Nephron progenitor cell (in vitro differentiated cells): Measurements from ENCODE around the gene TAC4.

ENCODE experiments used
- DNase-seq: peaks from one replicate; pipeline ENCODE4 v3.0.0; 2021
- H3K27ac Mint-ChIP-seq: 2 replicates; pipeline ENCODE4 v1.8.0; 2021; ENCODE audit warnings: mild to moderate bottlenecking, moderate library complexity, mixed read lengths
- H3K27me3 Mint-ChIP-seq: 2 replicates; pipeline ENCODE4 v1.8.0; 2021; ENCODE audit warnings: mild to moderate bottlenecking, low read depth, mixed read lengths; ENCODE audit not compliant: poor library complexity
- H3K36me3 Mint-ChIP-seq: 2 replicates; pipeline ENCODE4 v1.8.0; 2021; ENCODE audit warnings: low read depth, mixed read lengths
- H3K4me1 Mint-ChIP-seq: 2 replicates; pipeline ENCODE4 v1.8.0; 2021; ENCODE audit warnings: mixed read lengths
- H3K4me3 Mint-ChIP-seq: 2 replicates; pipeline ENCODE4 v1.8.0; 2021; ENCODE audit warnings: mild to moderate bottlenecking, moderate library complexity, mixed read lengths
- H3K9me3 Mint-ChIP-seq: 2 replicates; pipeline ENCODE4 v1.8.0; 2021; ENCODE audit warnings: mild to moderate bottlenecking, moderate library complexity, mixed read lengths
- CTCF ChIP-seq: fragments of 200-600 bp; sonication (generic); IDR thresholded peaks from 2 replicates; pipeline ENCODE4 v1.5.0; 2021; ENCODE audit warnings: antibody characterized with exemption

TAC4 gene

DNA sequence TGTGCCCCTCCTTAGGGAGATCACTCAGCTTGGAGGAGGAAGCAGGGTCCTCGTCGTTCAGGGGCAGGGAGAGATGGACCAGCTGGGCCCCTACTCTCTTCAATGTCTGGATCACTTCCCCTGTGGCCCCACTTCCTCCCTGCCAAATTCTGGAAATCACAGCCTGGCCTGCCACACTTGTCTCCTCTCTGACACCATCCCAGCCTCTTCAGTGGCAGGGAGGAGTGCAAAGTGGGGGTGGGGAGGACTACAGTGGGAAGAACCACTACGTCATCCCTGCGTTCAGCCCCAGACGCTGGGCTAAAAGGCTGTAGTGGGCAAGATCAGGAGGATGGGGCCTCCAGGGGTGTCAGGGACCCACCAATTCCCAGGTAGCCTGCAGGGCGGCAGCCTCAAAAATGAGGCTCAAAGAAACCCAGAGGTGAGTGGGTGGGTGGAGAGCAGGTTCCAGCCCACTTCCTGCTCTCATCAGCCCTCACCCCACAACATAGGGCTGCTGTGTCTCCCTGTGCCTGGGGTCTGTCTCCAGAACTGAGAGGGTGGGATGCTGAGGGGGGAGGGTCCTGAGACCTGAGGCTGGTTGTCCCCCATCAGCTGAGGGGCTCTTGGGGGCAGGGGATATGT is 25.0 kb upstream of the TAC4 start:
- Mint-ChIP-seq H3K36me3 (no peaks in the 10 kb centered on the region), H3K27me3 (peaks cover 8% of the 10 kb centered on the region), H3K9me3 (no peaks in the 10 kb centered on the region), H3K27ac (peak overlapping the region; percentile 66), H3K4me3 (no peak overlapping the region), H3K4me1 (peaks cover 63% of the 10 kb centered on the region)
- no peak for DNase-seq
- no peak for TF ChIP-seq CTCF

GRCh38 chr17:49871211-49871610 is 23.3 kb upstream of the TAC4 start:
- peaks cover 10% of the 10 kb centered on the region for H3K27me3 Mint-ChIP-seq
- peaks cover 65% of the 10 kb centered on the region for H3K4me1 Mint-ChIP-seq
- H3K4me3 Mint-ChIP-seq = no peak overlapping the region
- no peak overlapping the region for H3K27ac Mint-ChIP-seq
- H3K9me3 Mint-ChIP-seq = no peaks in the 10 kb centered on the region
- DNase-seq = no peak
- no peaks in the 10 kb centered on the region for H3K36me3 Mint-ChIP-seq
- no peak for TF ChIP-seq CTCF

DNA sequence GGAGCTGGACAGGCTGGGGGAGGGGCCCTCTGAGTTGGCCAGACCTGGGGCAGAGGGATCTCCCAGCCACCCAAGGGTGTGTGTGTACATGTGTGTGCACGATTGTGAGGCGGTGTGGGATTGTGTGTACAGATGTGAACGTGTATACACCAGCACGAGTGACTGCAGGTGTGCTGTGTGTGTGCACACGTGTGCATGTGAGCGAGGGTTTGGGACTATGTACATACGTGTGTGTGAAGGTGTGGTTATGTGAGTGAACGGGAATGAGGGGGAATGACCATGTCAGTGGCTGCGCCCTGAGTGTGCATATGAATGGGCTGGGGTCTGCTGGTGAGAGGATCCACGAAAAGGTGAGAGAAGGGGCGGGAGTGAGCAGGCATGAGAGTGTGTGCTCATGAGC is 22.4 kb upstream of the TAC4 start:
- Mint-ChIP-seq H3K4me1 (peaks cover 65% of the 10 kb centered on the region), H3K36me3 (no peaks in the 10 kb centered on the region), H3K4me3 (no peak overlapping the region), H3K27ac (no peak overlapping the region), H3K27me3 (peaks cover 10% of the 10 kb centered on the region), H3K9me3 (no peaks in the 10 kb centered on the region)
- no peak for TF ChIP-seq CTCF
- DNase-seq = no peak

DNA sequence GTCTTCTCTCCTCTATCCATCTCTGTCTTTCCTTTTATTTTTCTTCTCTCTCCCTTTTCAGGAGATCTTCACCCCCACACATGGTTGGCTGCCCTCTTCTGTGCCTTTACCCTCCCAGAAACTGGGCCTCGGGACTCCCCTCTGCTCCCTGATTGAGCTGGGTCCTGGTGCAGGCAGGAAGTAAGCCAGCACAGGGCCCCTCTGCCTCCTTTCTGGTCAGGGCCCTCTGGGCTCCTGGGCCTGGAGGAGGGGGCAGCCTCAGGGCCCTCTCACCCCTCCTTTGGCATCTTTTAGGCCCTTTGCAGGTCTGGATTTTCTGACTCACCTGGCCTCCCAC is 21.1 kb upstream of the TAC4 start:
- no peak overlapping the region for H3K4me3 Mint-ChIP-seq
- DNase-seq = no peak
- TF ChIP-seq CTCF = no peak
- no peaks in the 10 kb centered on the region for H3K36me3 Mint-ChIP-seq
- H3K27me3 Mint-ChIP-seq = peaks cover 10% of the 10 kb centered on the region
- peaks cover 68% of the 10 kb centered on the region for H3K4me1 Mint-ChIP-seq
- H3K9me3 Mint-ChIP-seq = no peaks in the 10 kb centered on the region
- no peak overlapping the region for H3K27ac Mint-ChIP-seq

DNA sequence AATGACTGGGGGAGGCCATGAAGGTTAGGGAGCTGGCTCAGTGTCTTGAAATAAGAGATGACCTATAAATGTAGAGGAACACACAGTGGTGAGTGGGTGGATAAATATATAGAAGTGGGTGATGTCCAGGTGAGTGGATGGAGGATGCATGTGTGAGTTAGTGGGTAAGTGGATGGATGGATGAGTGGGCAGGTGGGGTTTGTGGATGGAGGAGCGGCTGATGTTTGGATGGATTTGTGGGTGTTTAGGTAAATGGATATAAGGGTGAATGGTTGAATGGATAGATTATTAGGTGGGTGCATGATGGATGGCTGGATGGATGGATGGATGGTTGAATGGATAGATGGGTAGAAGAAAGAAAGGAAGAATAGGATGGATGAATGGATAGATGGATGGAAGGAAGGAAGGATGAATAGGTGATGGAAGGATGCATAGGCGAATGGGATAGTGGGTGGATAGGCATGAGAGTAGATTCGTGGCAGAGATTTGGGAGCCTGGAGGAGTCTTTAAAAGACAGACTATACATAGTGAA is 19.1 kb upstream of the TAC4 start:
- Mint-ChIP-seq H3K4me1 (peaks cover 59% of the 10 kb centered on the region), H3K36me3 (no peaks in the 10 kb centered on the region), H3K4me3 (no peak overlapping the region), H3K9me3 (no peaks in the 10 kb centered on the region), H3K27me3 (peaks cover 5% of the 10 kb centered on the region), H3K27ac (no peak overlapping the region)
- DNase-seq = no peak
- no peak for TF ChIP-seq CTCF

- peaks cover 64% of the 10 kb centered on the region for H3K4me1 Mint-ChIP-seq
- peak overlapping the region; percentile 24 for H3K4me3 Mint-ChIP-seq
- H3K27ac Mint-ChIP-seq = no peak overlapping the region
Measured at GRCh38 chr17:49866019-49866380, 18.1 kb upstream of the TAC4 start.

More at GRCh38 chr17:49866019-49866380, 18.1 kb upstream of the TAC4 start:
- DNase-seq = no peak
- TF ChIP-seq CTCF = no peak
- Mint-ChIP-seq H3K27me3 (peaks cover 5% of the 10 kb centered on the region), H3K36me3 (no peaks in the 10 kb centered on the region), H3K9me3 (no peaks in the 10 kb centered on the region)
